Measurements from ENCODE around the gene PARP11. TPM values are rescaled to one million over a fixed set of nuclear protein-coding genes. Genes with fewer than 3 reads are reported as not detected.
"Not testable (repeated sequence)": the region's sequence is repeated elsewhere in the genome, so short reads cannot be mapped to it uniquely, and the experiment has no call there.

Gene PARP11
- total RNA-seq, 1 donor from 2014 or later, result 6.3 TPM

DNA sequence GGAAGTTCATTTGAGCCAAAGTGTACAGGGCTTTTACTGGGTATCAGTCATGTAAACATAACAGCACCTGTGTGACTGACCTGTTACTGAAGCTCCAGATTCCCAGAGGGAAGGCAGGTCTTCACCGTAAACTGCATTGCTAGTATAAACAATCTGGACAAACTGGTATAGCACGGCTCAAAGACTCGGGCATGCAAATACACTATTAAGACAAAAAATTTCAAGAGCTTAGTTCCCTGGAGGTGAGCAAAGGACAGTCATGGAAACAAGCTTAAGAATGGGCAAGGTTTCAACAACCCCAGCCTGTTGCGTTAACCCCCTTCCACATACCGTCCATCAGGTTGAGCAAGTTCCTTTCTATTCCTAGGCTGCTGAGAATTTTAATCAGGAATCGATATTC lies 9.4 kb downstream of the PARP11 start:
- H3K36me3 ChIP-seq (ENCODE audit: control insufficient read depth in 3 of 3, insufficient read depth in 3 of 3, low read length in 3 of 3), result peaks cover 0 to 5% (median 3%) of the 10 kb centered on the region in 3 donors
- H3K27me3 ChIP-seq (ENCODE audit: control insufficient read depth in 3 of 3, insufficient read depth in 3 of 3, low read length in 3 of 3), result no peaks in the 10 kb centered on the region
- no peaks in the 10 kb centered on the region for H3K4me1 ChIP-seq (ENCODE audit: control insufficient read depth in 3 of 3, insufficient read depth in 3 of 3, low read length in 3 of 3)
- no peak overlapping the region for H3K9ac ChIP-seq (ENCODE audit: low read depth in 1 of 3, low read length in 3 of 3)
- H3K4me3 ChIP-seq (ENCODE audit: low read length in 3 of 3), result no peak overlapping the region
- no peak overlapping the region for H3K27ac ChIP-seq (ENCODE audit: low read depth, low read length)
- H3K9me3 ChIP-seq (ENCODE audit: control insufficient read depth in 3 of 3, low read length in 3 of 3), result peaks cover 0 to 2% (median 0%) of the 10 kb centered on the region in 3 donors

DNA sequence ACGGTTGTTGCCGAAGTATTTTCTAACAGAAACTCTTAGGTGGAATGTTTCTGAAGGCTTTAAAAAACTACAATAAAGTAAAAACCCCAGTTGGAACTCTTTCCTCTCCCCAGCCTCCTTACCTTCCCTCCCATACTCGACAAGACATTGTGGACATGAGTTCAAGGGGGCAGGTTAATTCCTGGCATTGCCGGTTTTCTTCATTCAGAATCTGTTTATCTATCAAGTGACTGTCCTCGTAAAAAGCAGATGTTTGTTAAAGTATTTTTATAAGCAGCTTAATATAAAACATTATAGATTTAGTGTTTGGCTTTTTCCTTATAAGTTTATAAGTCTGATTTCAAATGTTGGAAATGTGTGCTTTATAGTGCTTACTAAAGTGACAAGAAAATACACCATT lies 30.7 kb downstream of the PARP11 start:
- Histone ChIP-seq H3K36me3 (ENCODE audit: control insufficient read depth in 3 of 3, insufficient read depth in 3 of 3, low read length in 3 of 3) (peaks cover 0 to 3% (median 0%) of the 10 kb centered on the region in 3 donors), H3K4me3 (ENCODE audit: low read length in 3 of 3) (no peak overlapping the region), H3K27me3 (ENCODE audit: control insufficient read depth in 3 of 3, insufficient read depth in 3 of 3, low read length in 3 of 3) (no peaks in the 10 kb centered on the region), H3K4me1 (ENCODE audit: control insufficient read depth in 3 of 3, insufficient read depth in 3 of 3, low read length in 3 of 3) (no peaks in the 10 kb centered on the region), H3K9me3 (ENCODE audit: control insufficient read depth in 3 of 3, low read length in 3 of 3) (no peaks in the 10 kb centered on the region), H3K9ac (ENCODE audit: low read depth in 1 of 3, low read length in 3 of 3) (no peak overlapping the region), H3K27ac (ENCODE audit: low read depth, low read length) (no peak overlapping the region)

DNA sequence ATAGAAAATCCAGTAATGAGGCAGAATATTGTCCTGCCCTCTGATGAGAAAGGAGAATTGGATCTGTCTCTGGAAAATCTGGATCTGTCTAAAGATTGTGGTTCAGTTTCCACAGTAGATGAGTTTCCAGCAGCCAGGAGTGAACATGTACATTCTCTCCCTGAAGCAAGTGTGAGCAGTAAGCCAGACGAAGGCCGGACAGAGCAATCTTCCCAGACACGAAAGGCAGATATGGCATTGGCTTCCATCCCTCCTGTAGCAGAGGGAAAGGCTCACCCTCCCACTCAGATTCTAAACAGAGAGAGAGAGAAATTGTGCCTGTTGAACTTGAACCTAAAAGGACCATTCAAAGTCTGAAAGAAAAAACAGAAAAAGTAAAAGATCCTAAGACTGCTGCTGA lies 31.4 kb downstream of the PARP11 start:
- H3K27ac ChIP-seq (ENCODE audit: low read depth, low read length), result no peak overlapping the region
- H3K36me3 ChIP-seq (ENCODE audit: control insufficient read depth in 3 of 3, insufficient read depth in 3 of 3, low read length in 3 of 3), result peaks cover 0 to 3% (median 0%) of the 10 kb centered on the region in 3 donors
- no peaks in the 10 kb centered on the region for H3K9me3 ChIP-seq (ENCODE audit: control insufficient read depth in 3 of 3, low read length in 3 of 3)
- no peak overlapping the region for H3K9ac ChIP-seq (ENCODE audit: low read depth in 1 of 3, low read length in 3 of 3)
- no peaks in the 10 kb centered on the region for H3K27me3 ChIP-seq (ENCODE audit: control insufficient read depth in 3 of 3, insufficient read depth in 3 of 3, low read length in 3 of 3)
- no peak overlapping the region for H3K4me3 ChIP-seq (ENCODE audit: low read length in 3 of 3)
- no peaks in the 10 kb centered on the region for H3K4me1 ChIP-seq (ENCODE audit: control insufficient read depth in 3 of 3, insufficient read depth in 3 of 3, low read length in 3 of 3)

DNA sequence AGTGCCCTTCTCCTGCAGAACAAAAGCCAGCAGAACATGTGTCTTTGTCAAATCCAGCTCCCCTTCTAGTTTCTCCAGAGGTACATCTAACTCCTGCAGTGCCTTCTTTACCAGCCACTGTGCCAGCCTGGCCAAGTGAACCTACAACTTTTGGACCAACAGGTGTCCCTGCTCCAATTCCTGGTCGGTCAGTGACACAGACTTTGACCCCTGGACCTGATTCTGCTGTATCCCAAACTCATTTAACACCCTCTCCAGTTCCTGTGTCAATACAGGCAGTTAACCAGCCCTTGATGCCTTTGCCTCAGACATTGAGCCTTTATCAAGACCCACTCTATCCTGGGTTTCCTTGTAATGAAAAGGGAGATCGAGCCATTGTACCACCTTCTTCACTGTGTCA lies 32.4 kb downstream of the PARP11 start:
- not testable (repeated sequence) for H3K9ac ChIP-seq (ENCODE audit: low read depth in 1 of 3, low read length in 3 of 3); H3K27ac ChIP-seq (ENCODE audit: low read depth, low read length); H3K9me3 ChIP-seq (ENCODE audit: control insufficient read depth in 3 of 3, low read length in 3 of 3); H3K4me3 ChIP-seq (ENCODE audit: low read length in 3 of 3); H3K36me3 ChIP-seq (ENCODE audit: control insufficient read depth in 3 of 3, insufficient read depth in 3 of 3, low read length in 3 of 3); H3K4me1 ChIP-seq (ENCODE audit: control insufficient read depth in 3 of 3, insufficient read depth in 3 of 3, low read length in 3 of 3); H3K27me3 ChIP-seq (ENCODE audit: control insufficient read depth in 3 of 3, insufficient read depth in 3 of 3, low read length in 3 of 3)

DNA sequence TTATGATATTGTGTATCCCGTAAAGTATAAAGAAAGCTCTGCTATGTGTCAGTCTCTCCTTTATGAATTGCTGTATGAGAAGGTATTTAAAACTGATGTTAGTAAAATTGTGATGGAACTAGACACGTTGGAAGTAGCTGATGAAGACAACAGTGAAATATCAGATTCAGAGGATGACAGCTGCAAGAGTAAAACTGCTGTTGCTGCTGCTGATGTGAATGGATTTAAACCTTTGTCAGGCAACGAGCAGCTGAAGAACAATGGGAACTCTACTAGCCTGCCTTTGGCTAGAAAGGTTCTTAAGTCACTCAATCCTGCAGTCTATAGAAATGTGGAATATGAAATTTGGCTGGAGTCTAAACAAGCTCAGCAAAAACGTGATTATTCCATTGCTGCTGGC lies 33.5 kb downstream of the PARP11 start:
- H3K9ac ChIP-seq (ENCODE audit: low read depth in 1 of 3, low read length in 3 of 3); H3K36me3 ChIP-seq (ENCODE audit: control insufficient read depth in 3 of 3, insufficient read depth in 3 of 3, low read length in 3 of 3); H3K27ac ChIP-seq (ENCODE audit: low read depth, low read length); H3K27me3 ChIP-seq (ENCODE audit: control insufficient read depth in 3 of 3, insufficient read depth in 3 of 3, low read length in 3 of 3); H3K4me3 ChIP-seq (ENCODE audit: low read length in 3 of 3); H3K9me3 ChIP-seq (ENCODE audit: control insufficient read depth in 3 of 3, low read length in 3 of 3); H3K4me1 ChIP-seq (ENCODE audit: control insufficient read depth in 3 of 3, insufficient read depth in 3 of 3, low read length in 3 of 3): not testable (repeated sequence)

DNA sequence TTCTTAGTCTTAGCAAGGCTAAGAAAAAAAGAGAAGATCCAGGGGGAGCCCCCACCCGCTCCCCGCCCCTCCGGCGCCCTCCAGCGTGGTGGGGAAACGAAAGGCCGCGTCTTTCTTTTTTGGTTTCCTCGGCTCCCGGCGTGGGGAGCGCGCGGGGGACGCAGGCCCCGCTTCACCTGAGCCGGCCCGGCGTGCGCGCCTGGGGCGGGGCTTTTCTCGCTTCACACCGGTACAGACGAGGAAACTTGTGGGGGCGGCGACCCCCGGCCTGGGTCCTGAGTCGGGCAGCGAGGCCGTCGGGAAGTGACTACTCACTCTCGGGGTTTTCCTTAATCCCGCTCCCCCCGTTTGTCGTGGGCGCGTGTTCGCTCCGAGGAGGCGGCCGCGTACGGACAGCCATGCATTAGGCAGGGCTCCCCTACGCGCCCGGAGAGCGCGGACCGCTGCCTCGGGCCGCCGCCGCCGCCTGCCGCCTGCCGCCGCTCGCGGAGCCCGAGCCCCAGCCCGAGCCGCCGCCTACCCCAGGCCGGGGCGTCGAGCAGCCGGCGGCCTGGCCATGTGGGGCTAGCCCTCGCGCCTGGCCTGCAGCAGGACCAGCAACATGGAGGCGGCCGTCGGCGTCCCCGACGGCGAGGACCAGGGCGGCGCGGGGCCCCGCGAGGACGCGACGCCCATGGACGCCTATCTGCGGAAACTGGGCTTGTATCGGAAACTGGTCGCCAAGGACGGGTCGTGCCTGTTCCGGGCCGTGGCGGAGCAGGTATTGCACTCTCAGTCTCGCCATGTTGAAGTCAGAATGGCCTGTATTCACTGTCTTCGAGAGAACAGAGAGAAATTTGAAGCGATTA lies 34.3 kb downstream of the PARP11 start:
- not testable (repeated sequence) for H3K27ac ChIP-seq (ENCODE audit: low read depth, low read length); H3K4me1 ChIP-seq (ENCODE audit: control insufficient read depth in 3 of 3, insufficient read depth in 3 of 3, low read length in 3 of 3); H3K9ac ChIP-seq (ENCODE audit: low read depth in 1 of 3, low read length in 3 of 3); H3K27me3 ChIP-seq (ENCODE audit: control insufficient read depth in 3 of 3, insufficient read depth in 3 of 3, low read length in 3 of 3); H3K36me3 ChIP-seq (ENCODE audit: control insufficient read depth in 3 of 3, insufficient read depth in 3 of 3, low read length in 3 of 3); H3K9me3 ChIP-seq (ENCODE audit: control insufficient read depth in 3 of 3, low read length in 3 of 3); H3K4me3 ChIP-seq (ENCODE audit: low read length in 3 of 3)

DNA sequence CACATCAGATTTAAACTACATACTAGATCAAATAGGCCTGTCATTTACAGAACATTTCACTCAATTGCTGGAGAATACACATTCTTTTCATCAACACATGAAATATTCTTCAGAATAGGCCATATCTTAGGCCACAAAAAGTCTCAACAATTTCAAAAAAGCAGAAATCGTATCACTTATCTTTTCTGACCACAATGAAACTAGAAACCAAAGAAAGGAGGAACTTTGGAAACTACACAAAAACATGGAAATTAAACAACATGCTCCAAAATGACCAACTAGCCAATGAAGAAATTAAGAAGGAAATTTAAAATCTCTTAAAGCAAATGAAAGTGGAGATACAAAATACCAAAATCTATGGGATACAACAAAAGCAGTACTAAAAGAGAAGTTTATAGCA lies 35.1 kb downstream of the PARP11 start:
- H3K9me3 ChIP-seq (ENCODE audit: control insufficient read depth in 3 of 3, low read length in 3 of 3), result no peaks in the 10 kb centered on the region
- H3K4me1 ChIP-seq (ENCODE audit: control insufficient read depth in 3 of 3, insufficient read depth in 3 of 3, low read length in 3 of 3), result peaks cover 0 to 4% (median 0%) of the 10 kb centered on the region in 3 donors
- H3K9ac ChIP-seq (ENCODE audit: low read depth in 1 of 3, low read length in 3 of 3), result no peak overlapping the region
- H3K27ac ChIP-seq (ENCODE audit: low read depth, low read length), result no peak overlapping the region
- H3K4me3 ChIP-seq (ENCODE audit: low read length in 3 of 3), result no peak overlapping the region
- H3K27me3 ChIP-seq (ENCODE audit: control insufficient read depth in 3 of 3, insufficient read depth in 3 of 3, low read length in 3 of 3), result no peaks in the 10 kb centered on the region
- H3K36me3 ChIP-seq (ENCODE audit: control insufficient read depth in 3 of 3, insufficient read depth in 3 of 3, low read length in 3 of 3), result peaks cover 0 to 3% (median 0%) of the 10 kb centered on the region in 3 donors

DNA sequence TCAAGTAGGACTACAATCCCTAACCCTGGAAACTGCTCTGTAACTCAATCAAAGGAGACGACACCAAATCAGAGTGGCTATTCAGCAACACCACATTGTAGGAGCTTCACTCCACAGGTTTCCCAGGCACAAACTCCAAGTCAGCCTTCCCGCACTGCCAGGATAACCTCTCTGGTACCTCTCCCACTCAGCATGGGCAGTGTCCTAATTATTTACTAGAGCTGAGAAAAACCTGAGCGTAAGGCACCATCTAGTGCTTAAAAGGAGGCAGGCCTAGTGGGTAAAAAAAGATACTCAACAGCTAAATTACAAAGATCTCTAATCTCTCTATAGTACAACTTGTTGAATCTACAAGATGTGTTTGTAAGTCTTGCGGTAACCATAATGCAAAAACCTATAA lies 36.1 kb downstream of the PARP11 start:
- Histone ChIP-seq H3K27ac (ENCODE audit: low read depth, low read length) (no peak overlapping the region), H3K4me3 (ENCODE audit: low read length in 3 of 3) (no peak overlapping the region), H3K4me1 (ENCODE audit: control insufficient read depth in 3 of 3, insufficient read depth in 3 of 3, low read length in 3 of 3) (peaks cover 0 to 4% (median 0%) of the 10 kb centered on the region in 3 donors), H3K9me3 (ENCODE audit: control insufficient read depth in 3 of 3, low read length in 3 of 3) (no peaks in the 10 kb centered on the region), H3K9ac (ENCODE audit: low read depth in 1 of 3, low read length in 3 of 3) (no peak overlapping the region), H3K36me3 (ENCODE audit: control insufficient read depth in 3 of 3, insufficient read depth in 3 of 3, low read length in 3 of 3) (peaks cover 0 to 3% (median 0%) of the 10 kb centered on the region in 3 donors), H3K27me3 (ENCODE audit: control insufficient read depth in 3 of 3, insufficient read depth in 3 of 3, low read length in 3 of 3) (no peaks in the 10 kb centered on the region)

DNA sequence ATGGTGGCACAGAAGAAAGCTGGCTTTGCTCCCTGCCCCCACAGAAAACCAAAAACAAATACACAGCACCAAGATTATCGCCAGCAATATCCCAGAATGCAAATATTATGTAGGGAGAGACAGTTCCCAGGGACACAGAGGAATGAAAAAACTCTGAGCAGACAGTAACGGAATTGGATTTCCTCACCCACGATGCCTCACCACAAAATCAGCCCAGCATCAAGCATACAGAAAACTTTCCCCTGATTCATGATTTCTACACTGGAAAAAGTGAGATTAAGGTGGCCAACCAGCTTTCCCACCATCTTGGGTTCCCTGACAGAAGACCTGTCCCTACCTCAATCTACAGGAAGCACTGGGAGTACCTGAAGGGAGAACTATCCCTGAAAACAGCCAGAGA lies 36.6 kb downstream of the PARP11 start:
- no peak overlapping the region for H3K4me3 ChIP-seq (ENCODE audit: low read length in 3 of 3)
- no peaks in the 10 kb centered on the region for H3K27me3 ChIP-seq (ENCODE audit: control insufficient read depth in 3 of 3, insufficient read depth in 3 of 3, low read length in 3 of 3)
- peaks cover 0 to 3% (median 0%) of the 10 kb centered on the region in 3 donors for H3K36me3 ChIP-seq (ENCODE audit: control insufficient read depth in 3 of 3, insufficient read depth in 3 of 3, low read length in 3 of 3)
- no peaks in the 10 kb centered on the region for H3K9me3 ChIP-seq (ENCODE audit: control insufficient read depth in 3 of 3, low read length in 3 of 3)
- H3K27ac ChIP-seq (ENCODE audit: low read depth, low read length), result no peak overlapping the region
- H3K4me1 ChIP-seq (ENCODE audit: control insufficient read depth in 3 of 3, insufficient read depth in 3 of 3, low read length in 3 of 3), result peaks cover 0 to 4% (median 0%) of the 10 kb centered on the region in 3 donors
- no peak overlapping the region for H3K9ac ChIP-seq (ENCODE audit: low read depth in 1 of 3, low read length in 3 of 3)

DNA sequence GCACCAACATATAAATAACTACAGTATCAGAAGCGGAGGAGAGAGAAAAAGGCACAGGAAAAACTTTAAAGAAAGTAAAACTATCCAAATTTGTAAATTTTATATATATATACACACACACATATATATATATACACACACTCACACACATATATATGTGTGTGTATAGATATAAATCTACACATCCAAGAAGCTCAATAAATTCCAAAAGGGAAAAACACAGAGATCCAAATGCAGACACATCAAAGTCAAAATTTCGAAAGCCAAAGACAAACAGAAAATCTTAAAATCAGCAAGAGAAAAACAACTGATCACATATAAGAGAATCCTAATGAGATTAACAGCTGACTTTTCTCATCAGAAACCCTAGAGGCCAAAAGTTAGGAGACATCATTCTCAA lies 37.3 kb downstream of the PARP11 start:
- H3K9ac ChIP-seq (ENCODE audit: low read depth in 1 of 3, low read length in 3 of 3), result no peak overlapping the region
- H3K27ac ChIP-seq (ENCODE audit: low read depth, low read length), result no peak overlapping the region
- no peaks in the 10 kb centered on the region for H3K9me3 ChIP-seq (ENCODE audit: control insufficient read depth in 3 of 3, low read length in 3 of 3)
- no peaks in the 10 kb centered on the region for H3K36me3 ChIP-seq (ENCODE audit: control insufficient read depth in 3 of 3, insufficient read depth in 3 of 3, low read length in 3 of 3)
- peaks cover 0 to 4% (median 0%) of the 10 kb centered on the region in 3 donors for H3K4me1 ChIP-seq (ENCODE audit: control insufficient read depth in 3 of 3, insufficient read depth in 3 of 3, low read length in 3 of 3)
- H3K4me3 ChIP-seq (ENCODE audit: low read length in 3 of 3), result no peak overlapping the region
- no peaks in the 10 kb centered on the region for H3K27me3 ChIP-seq (ENCODE audit: control insufficient read depth in 3 of 3, insufficient read depth in 3 of 3, low read length in 3 of 3)
